Middle frontal gyrus (tissue), 1 donor: ENCODE data around the gene AMPH.

ENCODE experiments used
- DNase-seq: peaks from one replicate; pipeline ENCODE4 v3.0.0-alpha.2; 2015; ENCODE audit warnings: low spot score; ENCODE audit errors: extremely low spot score

The AMPH gene

DNA sequence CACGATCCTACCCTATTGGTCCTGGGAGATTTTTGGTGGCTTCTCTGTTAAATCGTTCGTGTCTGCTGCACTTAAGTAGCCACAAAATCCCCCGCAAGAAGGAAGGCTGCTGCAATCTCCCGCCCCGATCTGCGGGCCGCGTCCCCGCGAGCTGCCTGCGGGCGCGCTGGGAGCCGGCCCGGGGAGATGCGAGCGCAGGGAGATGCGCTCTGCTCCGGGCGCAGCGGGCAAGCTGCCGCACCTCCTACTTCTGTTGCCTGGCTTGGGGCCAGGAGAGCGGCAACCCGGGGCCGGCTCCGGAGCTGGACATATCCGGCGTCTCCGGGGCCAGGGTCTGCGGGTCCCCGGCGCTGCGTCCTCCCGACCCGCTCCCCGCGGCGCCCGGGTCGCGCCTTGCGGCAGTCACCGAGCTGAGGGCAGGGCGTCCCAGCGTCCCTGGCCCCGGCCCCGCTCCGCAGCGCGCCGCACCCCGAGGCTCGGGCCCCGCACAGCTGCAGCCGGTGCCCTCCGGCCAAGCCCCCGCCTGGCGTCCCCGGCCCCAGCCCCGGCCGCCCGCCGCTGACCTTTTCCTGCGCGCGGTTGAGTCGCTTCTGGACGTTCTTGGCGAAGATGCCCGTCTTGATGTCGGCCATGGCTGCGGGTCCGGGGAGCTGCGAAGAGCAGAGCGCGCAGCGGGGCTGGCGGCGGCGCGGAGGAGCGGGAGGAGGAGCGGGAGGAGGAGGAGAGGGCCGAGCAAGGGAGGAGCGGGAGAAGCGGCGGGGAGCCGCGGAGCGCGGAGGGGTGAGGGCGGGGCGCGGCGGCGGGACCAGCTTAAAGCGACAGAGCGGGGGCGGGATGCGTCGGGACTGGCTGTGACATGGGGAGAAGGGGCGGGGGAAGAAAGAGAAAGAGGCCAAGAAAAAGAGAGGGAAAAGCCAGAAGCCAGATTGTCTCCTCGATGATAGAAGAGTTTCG is at the start of gene AMPH:
Gene AMPH (minus strand): TSS at position 654 of the 954 bp plus-strand sequence. CDS start 22 bp downstream, at position 632.
- peak; percentile 42 for DNase-seq

DNA sequence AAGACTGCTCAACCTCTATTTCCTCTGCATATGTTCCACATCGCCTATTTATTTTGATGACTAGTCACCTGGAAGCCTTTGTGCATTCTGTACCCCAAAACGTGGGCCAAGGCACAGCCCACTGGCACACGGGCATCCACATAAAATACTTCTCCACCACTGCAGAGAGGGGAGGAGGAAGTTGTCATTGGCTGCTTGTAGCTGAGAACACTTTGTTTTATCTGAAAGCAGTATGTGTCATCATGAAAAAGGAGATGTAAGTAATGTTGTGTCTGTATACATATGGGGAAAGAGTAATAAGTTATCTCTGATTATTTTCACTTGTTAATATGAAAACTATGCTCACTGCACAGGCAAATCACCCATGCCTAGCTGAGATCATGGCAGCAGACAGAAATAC is 48.2 kb upstream of the AMPH start:
- DNase-seq = no peak

DNA sequence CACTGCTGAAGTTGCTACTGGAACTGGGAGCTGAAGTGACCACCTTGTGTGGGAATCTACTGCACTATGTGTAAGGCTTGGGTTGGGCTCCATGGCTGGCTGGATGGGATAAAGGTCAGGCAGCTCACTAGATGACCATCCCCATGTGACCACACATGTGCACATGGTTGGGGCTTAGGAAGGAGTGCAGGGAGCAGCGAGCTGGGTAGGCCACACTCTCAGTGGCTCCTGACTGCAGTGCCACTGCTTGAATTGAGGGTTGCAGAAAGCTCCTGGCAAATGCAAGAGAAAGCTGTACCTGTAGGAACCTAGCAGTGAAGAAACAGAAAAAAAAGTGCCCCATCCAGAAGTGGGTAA is 47.5 kb upstream of the AMPH start:
- no peak for DNase-seq

DNA sequence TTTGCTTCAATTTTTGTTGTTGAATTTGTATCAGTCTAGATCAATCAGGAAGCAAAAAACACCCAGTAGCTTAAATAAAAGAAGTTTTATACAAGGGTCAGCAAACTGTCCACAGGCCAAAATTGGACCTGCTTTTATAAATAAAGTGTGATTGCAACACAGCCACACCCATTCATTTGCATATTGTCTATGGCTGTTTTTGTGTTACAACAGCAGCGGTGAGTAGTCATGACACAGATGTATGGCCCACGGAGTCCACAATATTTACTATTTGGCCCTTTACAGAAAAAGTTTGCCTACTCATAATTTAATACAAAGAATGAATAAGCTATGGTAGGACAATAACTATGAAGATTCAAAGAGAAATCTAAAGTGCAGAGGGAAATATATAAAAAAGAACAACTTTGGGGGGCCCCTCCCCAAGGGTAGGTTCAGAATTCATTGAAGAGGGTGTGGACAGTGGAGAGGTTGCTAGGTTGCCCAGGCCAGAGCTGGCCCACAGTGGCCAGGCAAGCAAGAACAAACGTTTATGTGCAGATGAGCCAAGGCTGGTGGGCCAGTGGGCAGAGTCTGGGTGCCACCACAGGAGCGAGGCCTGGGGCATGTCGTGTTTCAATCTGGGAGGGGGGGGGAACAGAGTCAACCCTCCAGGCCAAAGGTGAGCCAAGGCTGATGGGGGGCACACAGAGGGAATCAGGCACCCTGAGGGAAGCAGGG is 47.0 kb upstream of the AMPH start:
- DNase-seq = no peak

DNA sequence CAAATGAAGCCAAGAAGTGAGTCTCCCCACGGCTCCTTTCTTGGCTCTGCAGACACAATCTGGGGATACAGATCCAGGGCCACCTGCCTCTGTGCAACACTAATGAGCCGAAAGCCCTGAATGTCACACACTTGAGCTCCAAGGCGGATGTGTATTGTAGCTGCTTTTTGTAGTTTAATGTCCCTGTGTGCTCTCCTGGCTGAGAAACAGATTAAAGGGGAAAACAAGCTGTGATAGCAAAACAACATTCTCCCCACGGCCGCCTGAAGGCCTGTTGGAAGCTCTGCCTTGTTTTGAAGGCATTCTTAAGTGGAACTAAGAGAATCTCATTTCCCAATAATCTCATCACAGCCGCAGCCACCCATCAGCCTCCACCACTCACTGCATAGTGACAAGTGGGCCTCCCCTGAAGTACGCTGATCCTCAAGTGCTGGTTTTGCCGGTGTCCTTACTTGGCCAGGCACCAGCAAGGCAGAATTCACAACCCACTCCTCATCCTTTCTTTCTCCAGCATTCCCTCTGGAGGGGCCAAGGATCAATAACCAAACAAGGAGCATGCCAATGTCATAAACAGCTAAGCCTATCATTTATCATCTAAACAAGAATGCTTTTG is 44.4 kb upstream of the AMPH start:
- DNase-seq = no peak

DNA sequence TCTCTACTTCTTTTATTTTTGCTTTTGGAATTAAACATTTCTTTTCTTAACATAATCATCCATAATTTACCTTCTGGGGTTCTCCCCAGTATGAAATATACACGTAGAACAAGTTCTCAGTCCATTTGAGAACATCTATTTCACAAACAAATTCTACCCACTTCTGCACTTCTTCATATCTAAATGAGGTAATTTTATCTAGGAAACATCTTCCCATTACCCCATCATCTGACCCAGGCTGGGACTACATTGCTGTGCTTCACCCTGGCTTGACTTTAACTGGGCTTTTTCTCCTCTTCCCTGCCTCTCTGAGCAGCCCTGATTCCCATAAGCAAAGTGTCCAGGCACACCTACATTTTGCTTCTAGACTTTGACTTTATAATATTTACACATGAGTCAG is 43.3 kb upstream of the AMPH start:
- DNase-seq = no peak

DNA sequence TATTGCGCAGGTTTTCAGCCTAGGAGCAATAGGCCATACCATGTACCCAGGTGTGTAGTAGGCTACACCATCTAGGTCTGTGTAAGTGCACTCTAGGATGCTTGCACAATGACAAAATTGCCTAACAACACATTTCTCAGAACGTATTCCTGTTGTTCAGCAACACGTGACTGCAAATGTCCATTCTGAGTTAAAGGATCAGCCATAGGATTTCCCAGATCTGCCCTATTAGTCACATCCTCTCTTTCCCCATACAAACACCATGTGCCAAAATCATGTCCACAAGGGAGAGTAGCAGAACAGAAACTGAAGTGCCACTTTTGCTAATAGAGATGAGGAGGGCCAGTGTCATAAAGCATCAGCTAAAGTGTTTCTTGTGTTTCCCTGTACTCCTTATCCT is 42.6 kb upstream of the AMPH start:
- no peak for DNase-seq

DNA sequence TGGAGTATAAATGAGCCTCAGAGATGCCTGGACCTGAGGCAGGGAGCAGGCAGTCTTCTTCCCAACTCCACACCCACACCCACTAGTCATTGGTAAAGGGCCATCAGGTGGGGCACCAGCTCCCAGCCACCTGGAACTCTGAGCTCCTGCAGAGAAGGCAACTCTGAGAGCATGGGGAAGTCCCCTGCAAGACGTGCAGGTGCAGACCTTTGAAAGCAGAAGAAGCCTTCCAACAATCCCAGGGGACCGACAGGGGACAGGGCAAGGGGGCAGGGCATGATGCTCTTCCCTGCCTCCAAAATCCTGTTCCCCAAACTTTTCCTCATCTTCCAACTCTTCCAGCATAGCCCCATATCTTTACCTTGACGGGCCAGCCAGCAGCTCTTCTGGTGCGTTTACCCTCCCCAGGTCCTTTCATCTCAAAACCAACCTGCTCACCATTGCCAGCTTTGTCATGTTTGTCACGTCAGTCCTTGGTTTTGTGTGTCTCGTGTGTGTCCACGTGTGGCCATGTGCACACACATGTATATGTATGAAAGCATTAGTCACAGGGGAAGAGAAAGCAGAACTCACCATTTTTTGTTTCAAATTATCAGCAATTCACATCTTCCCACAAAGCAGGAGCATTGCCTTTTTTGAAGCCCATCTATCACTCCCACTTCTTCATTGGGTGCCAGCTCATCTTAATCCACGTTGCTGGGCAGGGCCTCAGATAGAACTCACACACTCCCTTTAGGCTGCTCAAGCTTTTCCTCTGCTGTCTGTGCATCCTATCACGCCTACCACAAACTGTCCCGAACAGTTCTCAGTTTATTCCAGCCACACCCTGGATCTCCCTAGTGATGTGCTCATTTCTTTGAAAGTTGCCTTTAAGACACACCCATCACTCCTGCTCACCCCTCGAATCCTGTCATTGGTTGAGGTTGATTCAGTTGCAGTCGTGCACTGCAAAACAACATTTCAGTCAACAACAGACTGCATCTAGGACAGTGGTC is 41.0 kb upstream of the AMPH start:
- DNase-seq = no peak

DNA sequence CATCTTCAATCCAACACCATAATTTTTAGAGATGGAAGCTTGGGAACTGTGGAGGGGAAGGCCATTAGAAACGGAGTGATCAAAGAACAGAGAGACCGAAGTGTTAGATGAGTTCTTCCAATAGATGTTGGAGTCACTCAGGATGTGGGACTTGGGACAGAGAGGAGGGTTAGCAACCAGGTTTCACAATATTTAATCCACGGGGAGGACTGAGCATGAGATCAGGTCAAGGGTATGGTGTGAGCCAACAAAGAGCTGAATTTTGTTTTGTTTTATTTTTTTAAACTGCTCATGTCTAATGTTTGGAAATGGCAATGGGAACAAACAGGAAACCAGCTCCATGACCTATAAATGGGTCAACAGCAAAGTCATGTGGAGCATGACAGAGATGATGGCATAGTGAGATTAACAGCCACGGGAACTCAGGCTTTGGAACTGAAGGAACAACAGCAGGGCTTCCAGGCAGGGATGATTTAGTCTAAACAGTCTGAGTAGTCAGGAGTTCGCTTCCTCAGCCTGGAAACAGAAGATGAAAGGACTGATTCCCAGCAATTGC is 38.9 kb upstream of the AMPH start:
- DNase-seq = no peak

DNA sequence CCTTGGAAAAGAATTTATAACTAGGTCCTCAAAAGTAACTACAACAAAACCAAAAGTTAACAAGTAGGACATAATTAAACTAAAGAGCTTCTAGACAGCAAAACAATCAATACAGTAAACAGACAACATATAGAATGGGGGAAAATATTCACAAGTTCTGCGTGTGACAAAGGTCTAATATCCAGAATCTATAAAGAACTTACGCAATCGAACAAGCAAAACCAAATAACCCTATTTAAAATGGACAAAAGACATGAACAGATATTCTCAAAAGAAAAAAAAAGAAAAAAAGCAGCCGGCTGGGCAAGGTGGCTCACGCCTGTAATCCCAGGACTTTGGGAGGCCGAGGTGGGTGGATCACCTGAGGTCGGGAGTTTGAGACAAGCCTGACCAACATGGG is 33.8 kb upstream of the AMPH start:
- no peak for DNase-seq

DNA sequence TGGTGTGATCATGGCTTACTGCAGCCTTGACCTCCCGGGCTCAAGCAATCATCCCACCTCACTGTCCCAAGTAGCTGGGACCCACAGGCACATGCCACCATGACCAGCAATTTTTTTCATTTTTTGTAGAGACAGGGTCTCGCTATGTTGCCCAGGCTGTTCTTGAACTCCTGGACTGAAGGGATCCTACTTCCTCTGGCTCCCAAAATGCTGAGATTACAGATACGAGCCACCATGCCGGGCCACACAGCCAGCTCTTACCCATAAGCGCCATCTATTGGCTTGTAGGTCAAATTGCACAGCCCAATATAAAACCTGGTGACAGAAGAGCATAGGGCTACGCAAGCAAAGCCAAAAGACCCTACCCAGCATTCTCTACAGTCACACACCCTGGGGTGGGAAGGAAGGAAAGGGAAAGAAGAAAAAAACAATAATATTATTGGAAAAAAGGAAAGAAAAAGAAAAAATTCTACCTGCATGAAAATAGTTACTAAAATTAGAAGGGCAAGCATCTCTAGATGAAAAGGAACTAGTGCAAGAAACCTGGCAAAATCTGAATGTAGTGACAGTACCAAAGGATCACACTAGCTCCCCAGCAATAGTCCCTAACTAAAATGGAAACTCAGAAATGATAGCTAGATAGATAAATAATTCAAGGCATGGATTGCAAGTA is 29.4 kb upstream of the AMPH start:
- no peak for DNase-seq

DNA sequence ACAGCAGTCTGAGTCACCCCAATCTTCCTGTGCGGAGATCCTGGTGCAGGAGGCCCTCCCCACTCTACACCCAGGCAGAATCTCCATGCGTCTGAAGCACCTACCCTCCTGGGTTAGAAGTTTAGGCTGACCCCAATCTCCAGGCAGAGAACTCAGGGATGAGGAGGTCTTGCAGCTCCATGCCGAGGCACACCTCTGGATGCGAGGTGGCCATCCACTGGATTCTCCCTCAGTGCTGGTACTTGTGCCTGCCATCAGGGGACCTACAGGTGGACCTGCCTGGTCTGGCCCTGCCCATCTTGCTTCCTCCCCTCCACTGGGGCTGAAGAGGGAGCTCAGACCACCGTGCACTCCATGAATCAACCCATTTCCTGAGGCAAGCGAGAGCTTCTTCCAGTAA is 28.8 kb upstream of the AMPH start:
- no peak for DNase-seq

DNA sequence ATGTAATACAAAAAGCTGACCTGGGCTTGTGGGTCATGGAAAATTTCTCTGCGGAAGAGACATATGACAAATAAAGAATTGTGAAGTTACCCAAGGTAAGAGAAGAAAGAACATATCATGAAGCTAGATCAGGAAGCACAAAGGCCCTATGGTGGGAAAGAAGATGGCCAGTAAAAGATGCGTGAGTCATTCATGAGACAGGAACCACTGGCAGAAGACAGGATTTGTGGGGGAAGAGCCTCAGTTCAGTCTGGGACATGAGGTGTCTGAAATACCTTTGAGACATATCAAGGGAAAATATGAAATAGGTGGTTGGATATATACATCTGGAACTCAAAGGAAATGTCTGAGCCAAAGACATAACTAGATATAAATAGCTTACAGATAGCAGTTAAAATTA is 27.7 kb upstream of the AMPH start:
- DNase-seq = no peak

DNA sequence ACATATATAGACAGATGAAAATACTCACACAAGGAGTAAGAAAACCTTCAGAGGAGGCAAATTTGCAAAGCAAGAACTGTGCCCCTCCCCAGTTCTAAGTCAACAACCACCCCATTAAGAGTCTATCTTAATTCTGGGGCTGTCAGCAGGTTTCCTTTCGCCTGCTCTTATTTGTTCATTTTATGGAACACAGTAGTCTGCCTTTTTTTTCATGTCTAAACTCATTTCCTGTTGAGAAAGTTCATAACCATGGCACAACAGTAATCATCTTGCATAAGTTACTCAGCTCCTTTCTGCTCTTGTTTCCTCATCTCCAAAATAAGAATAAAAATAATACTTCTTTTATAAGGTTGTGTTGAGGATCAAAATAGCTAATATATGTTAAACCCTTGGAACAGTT is 25.8 kb upstream of the AMPH start:
- DNase-seq = no peak

DNA sequence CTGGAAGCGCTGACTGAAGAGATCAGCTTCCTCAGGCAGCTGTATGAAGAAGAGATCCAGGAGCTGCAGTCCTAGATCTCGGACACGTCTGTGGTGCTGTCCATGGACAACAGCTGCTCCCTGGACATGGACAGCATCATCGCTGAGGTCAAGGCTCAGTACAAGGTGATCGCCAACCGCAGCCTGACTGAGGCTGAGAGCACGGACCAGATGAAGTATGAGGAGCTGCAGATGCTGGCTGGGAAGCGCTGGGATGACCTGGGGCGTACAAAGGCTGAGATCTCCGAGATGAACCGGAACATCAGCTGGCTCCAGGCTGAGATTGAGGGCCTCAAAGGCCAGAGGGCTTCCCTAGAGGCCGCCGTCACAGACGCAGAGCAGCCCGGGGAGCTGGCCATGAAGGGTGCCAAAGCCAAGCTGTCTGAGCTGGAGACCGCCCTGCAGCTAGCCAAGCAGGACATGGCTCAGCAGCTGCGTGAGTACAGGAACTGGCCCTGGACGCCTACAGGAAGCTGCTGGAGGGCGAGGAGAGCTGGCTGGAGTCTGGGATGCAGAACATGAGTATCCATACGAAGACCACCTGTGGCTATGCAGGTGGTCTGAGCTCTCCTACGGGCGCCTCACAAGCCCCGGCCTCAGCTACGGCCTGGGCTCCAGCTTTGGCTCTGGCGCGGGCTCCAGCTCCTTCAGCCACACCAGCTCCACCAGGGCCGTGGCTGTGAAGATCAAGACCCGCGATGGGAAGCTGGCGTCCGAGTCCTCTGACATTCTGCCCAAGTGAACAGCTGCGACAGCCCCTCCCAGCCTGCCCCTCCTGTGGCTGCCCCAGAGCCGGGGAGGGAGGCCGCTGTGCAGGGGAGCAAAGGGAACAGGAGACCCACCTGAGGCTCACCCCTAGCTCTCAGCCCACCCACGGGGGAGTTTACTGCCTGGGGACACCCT is 24.9 kb upstream of the AMPH start:
- no peak for DNase-seq

DNA sequence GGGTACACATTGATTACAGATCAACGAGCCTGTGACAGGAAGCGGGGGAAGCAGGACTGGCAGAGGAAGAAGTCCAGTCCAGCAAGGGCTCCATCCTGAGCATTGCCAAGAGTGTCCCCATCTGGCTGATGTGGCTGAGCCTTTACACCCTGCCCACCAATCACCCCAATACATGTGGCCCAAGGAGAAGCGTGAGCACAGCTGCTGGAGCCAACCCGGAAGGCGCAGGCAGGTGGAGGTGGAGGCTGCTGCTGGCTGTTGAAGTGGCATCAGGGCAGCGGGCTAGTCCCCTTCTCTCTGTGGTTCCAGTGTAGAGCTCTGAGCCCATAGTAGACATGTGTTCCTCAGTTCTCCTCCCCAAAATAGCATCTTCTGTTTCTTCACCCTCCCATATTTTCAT is 6.8 kb upstream of the AMPH start:
- DNase-seq = no peak

DNA sequence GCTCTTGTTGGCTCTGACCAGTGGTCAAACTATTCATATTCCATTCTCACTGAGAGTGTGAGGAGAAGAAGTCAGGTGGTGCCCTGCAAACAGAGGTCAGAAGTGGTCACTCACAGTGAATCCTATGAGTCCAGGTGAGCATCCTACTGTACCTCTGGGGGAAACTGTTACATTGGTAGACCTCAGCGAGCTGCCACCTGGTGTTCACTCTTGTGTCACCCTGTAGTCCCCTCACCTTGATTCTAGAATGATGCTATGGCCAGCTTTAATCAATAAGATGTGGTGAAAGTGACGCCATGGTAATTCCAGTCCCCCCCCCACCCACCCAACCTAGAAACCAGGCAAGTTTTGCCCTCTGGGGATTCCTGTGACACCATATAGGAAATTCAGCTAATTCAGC is 1.2 kb upstream of the AMPH start:
- DNase-seq = no peak

DNA sequence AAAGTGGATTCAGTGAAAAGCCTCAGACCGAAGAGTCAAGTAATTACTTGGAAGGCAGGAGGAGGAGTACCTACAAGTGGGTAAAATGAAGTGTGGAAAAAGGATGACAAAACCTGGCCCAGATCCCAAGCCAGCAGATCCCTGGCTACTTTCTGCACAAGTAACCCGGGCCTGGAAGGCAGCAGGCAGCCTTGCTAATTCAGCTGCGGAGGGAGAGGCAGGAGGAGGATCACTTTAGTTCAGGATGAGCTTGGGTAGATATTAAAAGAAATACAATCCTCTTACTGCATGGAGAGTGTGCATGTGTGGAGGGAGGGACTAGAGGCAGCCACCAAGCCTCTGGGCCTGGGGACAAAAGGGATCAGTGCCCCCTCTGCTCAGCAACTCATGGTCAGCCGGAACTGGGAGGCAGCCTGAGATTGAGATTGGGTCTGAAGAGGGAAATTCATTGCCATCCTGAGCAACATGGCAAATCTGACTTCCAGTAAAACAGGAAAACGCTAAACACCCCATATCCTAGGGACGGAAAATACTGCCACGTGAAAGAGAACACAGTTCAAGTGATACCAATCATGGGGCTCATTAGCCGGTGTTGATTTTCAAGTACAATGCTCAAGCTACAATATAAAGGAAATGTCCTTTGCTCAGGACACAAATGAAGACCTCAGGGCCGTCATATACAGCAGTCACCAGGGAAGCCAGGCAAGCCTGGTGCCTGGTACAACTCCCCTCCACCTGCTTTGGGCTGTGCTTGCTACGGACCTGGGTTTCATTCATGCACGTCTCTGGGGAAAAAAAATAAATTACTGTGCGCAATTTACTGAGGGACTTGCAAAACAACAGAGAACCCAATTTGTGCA is 1.3 kb downstream of the AMPH start:
- DNase-seq = no peak
